H7 (cell line): ENCODE data around the gene MLX. TPM values are rescaled to one million over a fixed set of nuclear protein-coding genes. Genes with fewer than 3 reads are reported as not detected.
A peak's percentile ranks its signal among the peaks of the same experiment; 100 is the strongest.

Experiments
- DNase-seq: peaks from one replicate; pipeline ENCODE4 v3.0.0; 2012
- H3K27me3 ChIP-seq: 2 replicates; pipeline ENCODE4 v1.6.0; 2011; ENCODE audit warnings: mild to moderate bottlenecking, low read length; ENCODE audit not compliant: control insufficient read depth, insufficient read depth
- H3K36me3 ChIP-seq: replicated peaks from 2 replicates; pipeline ENCODE4 v1.5.1; 2011; ENCODE audit warnings: low read length; ENCODE audit not compliant: control insufficient read depth, insufficient read depth
- H3K4me3 ChIP-seq: 2 replicates; pipeline ENCODE4 v1.5.1; 2011; ENCODE audit warnings: low read depth, mild to moderate bottlenecking, control low read depth, low read length, moderate library complexity; ENCODE audit not compliant: insufficient read depth
- total RNA-seq: library from RNA; depleted of rRNA; stranded (reverse); fragments of >200 nt; shearing (Covaris generic); gene quantifications from 2 replicates; pipeline ENCODE4 v1.2.3, GENCODE V29; 2014

MLX gene
- total RNA-seq, 1 experiment from 2014 or later: 35.0 TPM

DNA sequence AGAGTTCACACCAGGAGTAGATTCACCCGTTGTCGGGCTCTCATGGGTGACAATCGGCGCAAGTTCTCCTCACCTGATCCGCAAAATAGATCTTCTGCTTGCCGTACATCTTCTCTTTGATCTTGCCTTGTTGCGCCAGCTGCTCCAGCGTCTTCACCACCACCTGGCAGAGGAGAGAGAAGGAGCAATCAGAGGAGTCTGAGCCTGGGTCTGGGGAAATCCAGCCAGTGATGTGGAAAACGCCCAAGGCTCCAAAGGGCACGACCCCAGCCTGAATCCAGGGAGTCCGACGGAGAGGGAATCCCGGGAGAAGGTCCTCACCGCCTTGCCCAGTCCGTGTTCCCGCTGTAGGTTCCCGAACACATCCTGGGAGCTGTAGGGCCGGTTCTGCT is 10.2 kb downstream of the MLX start:
- peak overlapping the region; percentile 94 for H3K4me3 ChIP-seq
- no peak for DNase-seq
- H3K36me3 ChIP-seq: peaks cover 32% of the 10 kb centered on the region
- no peaks in the 10 kb centered on the region for H3K27me3 ChIP-seq

- H3K36me3 ChIP-seq: peaks cover 33% of the 10 kb centered on the region
- H3K27me3 ChIP-seq: no peaks in the 10 kb centered on the region
- H3K4me3 ChIP-seq: peak within 1 kb of the TSS; percentile 94
- DNase-seq: peak; percentile 99
Observed at GRCh38 chr17:42577532-42578281, 10.8 kb downstream of the MLX start, which contains the start of gene PSMC3IP. TSS of gene PSMC3IP (minus strand) at chr17:42577729. CDS start at chr17:42577686, 43 bp downstream.

DNA sequence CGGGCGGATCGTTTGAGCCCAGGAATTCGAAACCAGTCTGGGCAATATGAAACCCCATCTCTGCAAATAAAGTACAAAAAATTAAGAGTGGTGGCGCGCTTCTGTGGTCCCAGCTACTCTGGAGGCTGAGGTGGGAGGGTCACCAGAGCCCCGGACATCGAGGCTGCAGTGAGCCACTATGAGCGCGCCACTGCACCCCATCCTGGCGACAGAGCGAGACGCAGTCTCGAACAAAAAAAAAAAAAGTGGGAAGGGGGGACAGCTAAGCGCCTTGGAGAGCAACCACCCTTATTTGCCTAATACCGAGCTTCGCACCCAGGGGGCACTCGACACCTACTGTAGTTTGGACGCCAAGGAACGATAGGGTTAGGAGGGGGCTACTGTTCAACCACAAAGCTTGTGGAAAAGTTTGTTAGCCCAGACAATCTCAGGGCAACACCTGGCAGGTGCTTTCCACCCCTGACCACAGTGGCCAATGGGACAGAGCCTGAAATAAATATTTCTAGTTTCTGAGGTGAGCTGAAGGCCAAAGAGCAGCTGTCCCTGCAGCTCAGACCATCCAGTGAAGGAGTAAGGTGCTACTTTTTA is 11.5 kb downstream of the MLX start:
- DNase-seq: peak; percentile 96
- Histone ChIP-seq H3K4me3 (peak overlapping the region; percentile 94), H3K36me3 (peaks cover 33% of the 10 kb centered on the region), H3K27me3 (no peaks in the 10 kb centered on the region)

GRCh38 chr17:42579794-42580551 is 13.1 kb downstream of the MLX start:
- no peak for DNase-seq
- no peak overlapping the region for H3K4me3 ChIP-seq
- peaks cover 32% of the 10 kb centered on the region for H3K36me3 ChIP-seq
- H3K27me3 ChIP-seq: no peaks in the 10 kb centered on the region

DNA sequence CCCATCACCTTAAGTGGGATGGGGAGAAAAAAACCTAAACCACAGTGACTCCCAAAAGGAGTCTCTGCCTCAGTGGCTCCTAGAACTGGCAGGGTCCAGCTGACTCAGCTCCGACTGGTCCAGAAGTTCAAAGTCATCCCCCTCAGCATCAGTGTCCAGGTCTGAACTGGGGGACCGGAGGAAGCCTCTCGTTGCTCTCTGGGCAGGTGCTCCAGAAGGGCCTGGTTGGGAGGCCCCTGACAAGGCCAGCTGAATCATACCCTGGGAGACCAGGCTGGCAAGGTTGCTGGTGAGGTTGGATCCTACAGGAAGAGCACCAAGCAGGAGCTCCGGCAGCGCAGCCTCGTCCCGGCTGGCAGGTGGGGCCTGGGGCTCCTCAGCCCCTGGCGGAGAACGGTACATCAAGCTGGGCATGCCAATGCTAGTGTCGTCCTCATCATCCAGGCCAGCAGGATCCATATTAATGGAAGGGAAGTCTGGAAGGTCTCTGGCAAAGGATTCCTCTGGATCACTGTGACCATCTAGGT is 14.9 kb downstream of the MLX start:
- no peak overlapping the region for H3K4me3 ChIP-seq
- H3K36me3 ChIP-seq: peaks cover 37% of the 10 kb centered on the region
- H3K27me3 ChIP-seq: no peaks in the 10 kb centered on the region
- no peak for DNase-seq

GRCh38 chr17:42584880-42585279 is 18.0 kb downstream of the MLX start:
- DNase-seq: no peak
- peaks cover 41% of the 10 kb centered on the region for H3K36me3 ChIP-seq
- H3K27me3 ChIP-seq: no peaks in the 10 kb centered on the region
- no peak overlapping the region for H3K4me3 ChIP-seq

DNA sequence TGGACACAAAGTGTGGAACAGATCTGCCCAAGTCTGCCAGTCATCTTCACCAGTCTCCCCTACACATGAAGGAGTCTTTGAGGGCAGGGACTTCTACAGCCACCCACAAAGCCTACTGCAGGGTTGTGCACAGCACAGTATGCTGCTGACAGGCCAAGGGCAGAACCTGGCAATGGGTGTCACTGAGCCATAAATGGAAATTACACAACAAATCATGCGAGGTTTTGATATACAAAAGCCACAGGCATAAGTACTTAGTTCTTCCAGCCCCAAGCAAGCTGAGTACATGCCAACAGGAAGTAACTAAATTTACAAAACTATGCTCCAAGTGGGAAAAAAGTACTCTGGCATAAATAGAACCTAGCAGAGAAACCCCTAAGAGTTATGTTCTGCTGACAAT is 18.5 kb downstream of the MLX start:
- Histone ChIP-seq H3K36me3 (peaks cover 41% of the 10 kb centered on the region), H3K4me3 (no peak overlapping the region), H3K27me3 (no peaks in the 10 kb centered on the region)
- no peak for DNase-seq

- Histone ChIP-seq H3K4me3 (no peak overlapping the region), H3K27me3 (no peaks in the 10 kb centered on the region), H3K36me3 (peaks cover 36% of the 10 kb centered on the region)
- DNase-seq: no peak
Observed at GRCh38 chr17:42586514-42587230, 19.8 kb downstream of the MLX start.

DNA sequence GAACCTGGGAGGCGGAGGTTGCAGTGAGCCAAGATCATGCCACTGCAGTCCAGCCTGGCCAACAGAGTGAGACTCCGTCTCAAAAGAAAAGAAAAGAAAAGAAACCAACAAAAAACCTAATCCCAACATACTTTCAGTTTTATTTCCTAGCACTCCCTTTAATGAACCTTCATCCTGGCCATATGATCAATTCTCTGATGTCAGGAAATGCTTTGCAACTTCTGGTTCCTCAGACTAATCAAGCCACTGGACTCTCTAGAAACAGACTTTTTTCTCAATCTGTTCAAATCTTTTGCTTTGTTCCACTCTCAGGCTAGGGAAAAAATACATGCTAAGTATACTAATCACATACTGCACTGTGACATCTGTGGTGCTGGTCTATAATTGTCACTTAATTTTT is 24.0 kb downstream of the MLX start:
- H3K27me3 ChIP-seq: no peaks in the 10 kb centered on the region
- H3K4me3 ChIP-seq: no peak overlapping the region
- peaks cover 7% of the 10 kb centered on the region for H3K36me3 ChIP-seq
- no peak for DNase-seq

GRCh38 chr17:42591411-42591810 is 24.5 kb downstream of the MLX start:
- no peak for DNase-seq
- H3K36me3 ChIP-seq: peaks cover 5% of the 10 kb centered on the region
- H3K4me3 ChIP-seq: no peak overlapping the region
- no peaks in the 10 kb centered on the region for H3K27me3 ChIP-seq

- no peaks in the 10 kb centered on the region for H3K36me3 ChIP-seq
- no peaks in the 10 kb centered on the region for H3K27me3 ChIP-seq
- no peak for DNase-seq
- no peak overlapping the region for H3K4me3 ChIP-seq
Observed at GRCh38 chr17:42596386-42596785, 29.5 kb downstream of the MLX start.

DNA sequence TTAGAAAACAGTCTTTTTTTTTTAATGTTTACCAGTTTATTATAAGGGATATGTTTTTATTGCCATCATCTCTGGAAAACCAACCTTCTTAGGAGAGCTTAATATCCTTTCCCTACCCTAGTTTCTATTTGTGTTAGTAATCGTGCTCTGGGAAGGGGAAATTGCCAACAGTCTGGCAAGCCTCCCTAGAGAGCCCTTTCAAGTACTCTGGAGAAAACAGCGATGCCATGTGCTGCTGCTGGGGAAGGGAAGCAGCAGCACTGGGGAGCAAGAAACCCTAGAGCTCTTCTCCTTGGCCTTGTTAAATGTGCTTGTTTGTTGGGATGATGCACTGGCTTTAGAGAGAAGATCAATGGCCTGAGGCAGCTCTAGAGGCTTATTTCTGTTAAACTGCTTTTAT is 32.0 kb downstream of the MLX start:
- Histone ChIP-seq H3K36me3 (no peaks in the 10 kb centered on the region), H3K27me3 (no peaks in the 10 kb centered on the region), H3K4me3 (no peak overlapping the region)
- DNase-seq: no peak

DNA sequence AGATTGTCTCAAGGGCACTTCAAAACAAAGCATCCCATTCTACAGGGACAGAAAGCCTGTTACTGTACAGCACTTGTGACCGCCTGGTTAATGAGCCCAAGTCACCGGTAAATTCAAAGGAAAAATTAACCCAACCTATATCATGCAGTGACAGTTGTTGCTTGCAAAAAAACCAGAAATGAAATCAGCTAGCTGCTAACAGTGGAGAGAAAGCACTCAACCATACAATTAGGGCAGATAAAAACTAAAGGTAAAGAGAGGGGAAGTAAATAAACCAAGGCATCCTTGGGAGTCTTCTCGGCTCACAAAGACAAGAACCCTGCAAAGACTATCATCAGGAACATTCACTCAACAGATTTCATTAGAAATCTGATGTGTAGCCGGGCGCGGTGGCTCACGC is 36.4 kb downstream of the MLX start:
- Histone ChIP-seq H3K27me3 (no peaks in the 10 kb centered on the region), H3K4me3 (no peak overlapping the region), H3K36me3 (no peaks in the 10 kb centered on the region)
- DNase-seq: no peak

GRCh38 chr17:42607769-42608168 is 40.9 kb downstream of the MLX start:
- DNase-seq: no peak
- Histone ChIP-seq H3K4me3 (no peak overlapping the region), H3K27me3 (no peaks in the 10 kb centered on the region), H3K36me3 (peaks cover 12% of the 10 kb centered on the region)
